NAMALWA (cell line): Measurements from ENCODE around the gene NPM3.

ENCODE experiments used
- DNase-seq: peaks from one replicate; pipeline ENCODE4 v3.0.0-alpha.2; 2015; ENCODE audit warnings: low spot score

The NPM3 gene

GRCh38 chr10:101758858-101759257, 24.4 kb downstream of the NPM3 start:
- DNase-seq = no peak

GRCh38 chr10:101752241-101752640, 31.0 kb downstream of the NPM3 start:
- DNase-seq = no peak

GRCh38 chr10:101749047-101750016, 33.9 kb downstream of the NPM3 start:
- DNase-seq = no peak

- DNase-seq = no peak
Measured at GRCh38 chr10:101748496-101748895, 34.8 kb downstream of the NPM3 start.

- no peak for DNase-seq
Measured at GRCh38 chr10:101745074-101745696, 38.1 kb downstream of the NPM3 start.

- DNase-seq = no peak
Measured at GRCh38 chr10:101744267-101744666, 39.0 kb downstream of the NPM3 start.

GRCh38 chr10:101741938-101742337, 41.3 kb downstream of the NPM3 start:
- DNase-seq = no peak

GRCh38 chr10:101736666-101737065, 46.6 kb downstream of the NPM3 start:
- DNase-seq = no peak

- DNase-seq = no peak
Measured at GRCh38 chr10:101732096-101732495, 51.1 kb downstream of the NPM3 start.
